ENCODE measurements around the gene UPB1.

DNA sequence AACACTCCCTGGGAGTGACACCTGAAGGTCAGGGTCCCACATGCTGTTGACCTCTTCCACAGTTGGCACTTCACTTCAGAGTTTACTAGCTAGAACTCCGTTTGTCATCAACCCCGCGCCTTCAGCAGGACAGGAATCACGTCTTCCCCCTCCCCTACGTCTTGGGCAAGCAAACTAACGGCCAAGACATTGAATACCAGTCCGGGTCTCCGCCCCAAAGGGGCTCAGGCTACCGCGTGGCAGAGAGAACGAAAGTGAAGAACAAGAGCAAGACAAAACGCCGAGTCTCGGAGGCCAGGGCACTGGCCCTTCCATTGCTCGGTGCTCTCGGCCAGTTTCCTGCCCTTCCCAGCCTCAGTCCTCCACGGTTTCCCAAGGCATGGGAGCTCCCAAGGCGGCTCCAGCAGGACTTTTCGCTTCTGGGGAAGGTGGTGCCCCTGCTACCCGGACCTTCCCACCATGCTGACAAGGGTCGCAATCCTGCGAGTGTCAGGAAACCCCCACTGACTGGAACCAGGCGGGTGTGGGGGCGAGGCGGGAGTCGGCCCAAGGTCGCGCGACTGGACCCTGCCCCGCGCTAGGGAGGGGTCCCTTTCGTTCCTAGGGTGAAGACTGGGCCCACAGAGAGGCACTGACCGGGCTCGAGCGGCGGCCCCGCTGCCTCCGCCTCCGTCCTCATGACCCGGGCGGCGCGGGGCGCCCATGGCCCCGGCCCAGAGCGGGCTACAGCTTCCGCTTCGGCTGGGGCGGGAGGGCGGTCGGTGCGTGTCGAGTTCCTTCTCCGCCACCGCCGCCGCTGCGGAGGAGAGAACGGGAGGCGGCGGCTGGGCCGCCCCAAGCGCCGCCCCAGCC is 59.4 kb downstream of the UPB1 start, which contains the start of gene GUCD1:
- TF ChIP-seq, protein P1, sequence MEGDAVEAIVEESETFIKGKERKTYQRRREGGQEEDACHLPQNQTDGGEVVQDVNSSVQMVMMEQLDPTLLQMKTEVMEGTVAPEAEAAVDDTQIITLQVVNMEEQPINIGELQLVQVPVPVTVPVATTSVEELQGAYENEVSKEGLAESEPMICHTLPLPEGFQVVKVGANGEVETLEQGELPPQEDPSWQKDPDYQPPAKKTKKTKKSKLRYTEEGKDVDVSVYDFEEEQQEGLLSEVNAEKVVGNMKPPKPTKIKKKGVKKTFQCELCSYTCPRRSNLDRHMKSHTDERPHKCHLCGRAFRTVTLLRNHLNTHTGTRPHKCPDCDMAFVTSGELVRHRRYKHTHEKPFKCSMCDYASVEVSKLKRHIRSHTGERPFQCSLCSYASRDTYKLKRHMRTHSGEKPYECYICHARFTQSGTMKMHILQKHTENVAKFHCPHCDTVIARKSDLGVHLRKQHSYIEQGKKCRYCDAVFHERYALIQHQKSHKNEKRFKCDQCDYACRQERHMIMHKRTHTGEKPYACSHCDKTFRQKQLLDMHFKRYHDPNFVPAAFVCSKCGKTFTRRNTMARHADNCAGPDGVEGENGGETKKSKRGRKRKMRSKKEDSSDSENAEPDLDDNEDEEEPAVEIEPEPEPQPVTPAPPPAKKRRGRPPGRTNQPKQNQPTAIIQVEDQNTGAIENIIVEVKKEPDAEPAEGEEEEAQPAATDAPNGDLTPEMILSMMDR (IDR thresholded peaks at IDR 0.05): no peak
- peak; percentile 56 to 80 for TF ChIP-seq POLR2AphosphoS5 (IDR thresholded peaks at IDR 0.05)
